IMR-90 (cell line): Measurements from ENCODE around the gene MYO9A.

ENCODE experiments used
- MAZ ChIP-seq: IDR thresholded peaks from 2 replicates; pipeline ENCODE4 v1.6.1; 2012; ENCODE audit warnings: low read depth, mild to moderate bottlenecking, low read length, improper control_type of control experiment, moderate library complexity, borderline replicate concordance
- POLR2A ChIP-seq: IDR thresholded peaks from 2 replicates; pipeline ENCODE4 v1.6.1; 2012; ENCODE audit warnings: mild to moderate bottlenecking, low read depth, low read length

GRCh38 chr15:71809346-71809745 is 308.6 kb downstream of the MYO9A start:
- no peak for TF ChIP-seq MAZ
- no peak for TF ChIP-seq POLR2A
